Measurements from ENCODE around the gene HIPK2. TPM values are rescaled to one million over a fixed set of nuclear protein-coding genes. Genes with fewer than 3 reads are reported as not detected.

The HIPK2 gene
- total RNA-seq, 4 donors from 2014 or later = 20.9 to 40.9 (median 26.7) TPM

DNA sequence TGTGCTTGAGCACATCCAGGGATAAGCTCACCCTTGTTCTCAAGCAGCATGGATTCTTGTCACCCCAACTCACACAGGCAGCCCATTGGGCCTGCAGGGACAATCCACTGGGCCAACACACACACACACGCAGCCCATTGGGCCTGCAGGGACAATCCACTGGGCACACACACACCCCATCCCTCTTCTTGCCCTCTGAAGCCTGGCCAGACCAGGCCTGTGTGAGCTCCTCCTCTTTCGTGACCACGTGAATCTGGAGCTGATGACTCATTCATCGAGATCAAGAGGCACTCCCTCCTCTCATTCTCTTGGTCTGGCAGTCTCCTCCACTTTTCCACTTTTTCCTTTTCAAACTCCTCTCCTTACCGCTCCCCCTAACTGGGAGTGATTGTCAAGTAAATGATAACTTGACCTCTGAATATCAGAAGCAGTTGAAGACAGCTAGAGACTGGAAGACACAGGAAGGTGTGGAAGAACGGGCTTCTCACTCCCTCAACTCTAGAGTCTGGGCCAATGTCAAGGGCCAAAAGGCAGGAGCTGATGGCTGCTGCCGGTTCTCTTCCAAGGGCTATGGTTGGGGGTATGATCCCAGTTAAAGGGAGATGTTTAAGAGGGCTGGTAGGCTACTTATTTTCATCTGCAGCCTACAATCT, 89.7 kb downstream of the HIPK2 start:
- TF ChIP-seq POLR2AphosphoS5 (IDR thresholded peaks at IDR 0.05) (no peak), POLR2A (IDR thresholded peaks at IDR 0.05; ENCODE audit: low read depth) (no peak), EP300 (IDR thresholded peaks at IDR 0.05) (no peak)
- TF ChIP-seq, protein P1, sequence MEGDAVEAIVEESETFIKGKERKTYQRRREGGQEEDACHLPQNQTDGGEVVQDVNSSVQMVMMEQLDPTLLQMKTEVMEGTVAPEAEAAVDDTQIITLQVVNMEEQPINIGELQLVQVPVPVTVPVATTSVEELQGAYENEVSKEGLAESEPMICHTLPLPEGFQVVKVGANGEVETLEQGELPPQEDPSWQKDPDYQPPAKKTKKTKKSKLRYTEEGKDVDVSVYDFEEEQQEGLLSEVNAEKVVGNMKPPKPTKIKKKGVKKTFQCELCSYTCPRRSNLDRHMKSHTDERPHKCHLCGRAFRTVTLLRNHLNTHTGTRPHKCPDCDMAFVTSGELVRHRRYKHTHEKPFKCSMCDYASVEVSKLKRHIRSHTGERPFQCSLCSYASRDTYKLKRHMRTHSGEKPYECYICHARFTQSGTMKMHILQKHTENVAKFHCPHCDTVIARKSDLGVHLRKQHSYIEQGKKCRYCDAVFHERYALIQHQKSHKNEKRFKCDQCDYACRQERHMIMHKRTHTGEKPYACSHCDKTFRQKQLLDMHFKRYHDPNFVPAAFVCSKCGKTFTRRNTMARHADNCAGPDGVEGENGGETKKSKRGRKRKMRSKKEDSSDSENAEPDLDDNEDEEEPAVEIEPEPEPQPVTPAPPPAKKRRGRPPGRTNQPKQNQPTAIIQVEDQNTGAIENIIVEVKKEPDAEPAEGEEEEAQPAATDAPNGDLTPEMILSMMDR (IDR thresholded peaks at IDR 0.05) = no peak
- Histone ChIP-seq H3K27ac (replicated peaks in 1 of 4) (no peak overlapping the region), H3K27me3 (no peaks in the 10 kb centered on the region), H3K9me3 (peaks cover 0 to 3% (median 0%) of the 10 kb centered on the region in 4 donors), H3K4me3 (no peak overlapping the region), H3K4me1 (peaks cover 12 to 30% (median 14%) of the 10 kb centered on the region in 4 donors), H3K36me3 (peaks cover 0 to 27% (median 2%) of the 10 kb centered on the region in 4 donors)
- DNase-seq (ENCODE audit: extremely low spot score) = no peak
- 85% methylated on average over 7 of the region's 7 CpGs for WGBS
- intact Hi-C loops (cut with DNase I) = no loop called here

DNA sequence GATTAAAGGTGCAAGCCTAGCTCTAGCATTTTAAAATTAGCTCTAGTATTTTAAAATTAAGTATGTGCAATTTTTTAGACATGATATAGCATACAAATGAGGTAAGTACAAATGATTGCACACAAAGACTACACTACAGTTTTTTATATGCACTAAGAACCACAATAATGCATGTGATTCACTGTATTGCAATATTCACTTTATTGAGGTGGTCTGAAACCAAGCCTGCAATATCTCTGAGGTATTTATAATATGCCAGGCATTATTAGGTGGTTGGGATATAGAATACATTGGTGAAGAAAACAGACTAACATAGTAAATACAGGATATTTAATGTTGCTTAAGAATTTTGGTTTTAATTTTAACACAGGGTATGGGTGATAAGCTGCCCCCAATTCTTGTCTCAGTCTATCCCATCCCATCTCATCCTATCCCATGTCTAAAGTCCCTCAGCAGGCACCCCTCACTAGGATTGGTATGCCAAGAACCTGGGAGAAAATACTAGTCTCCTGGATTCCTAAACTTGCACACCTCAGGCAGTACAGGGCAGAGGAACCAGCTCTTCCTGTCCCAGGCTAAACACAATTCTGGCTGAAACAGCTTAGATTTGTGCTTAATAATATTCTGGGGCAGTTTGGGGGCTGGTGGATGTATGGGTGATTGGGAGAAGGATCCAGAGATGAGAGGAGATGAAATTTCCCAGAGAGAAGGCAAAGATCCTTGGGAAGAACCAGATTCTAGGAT, 90.4 kb downstream of the HIPK2 start:
- intact Hi-C loops (cut with DNase I) = no loop called here
- Histone ChIP-seq H3K4me3 (no peak overlapping the region), H3K4me1 (peaks cover 19 to 36% (median 22%) of the 10 kb centered on the region in 4 donors), H3K27ac (replicated peaks in 1 of 4) (no peak overlapping the region), H3K9me3 (peaks cover 0 to 3% (median 0%) of the 10 kb centered on the region in 4 donors), H3K36me3 (peaks cover 0 to 27% (median 2%) of the 10 kb centered on the region in 4 donors), H3K27me3 (no peaks in the 10 kb centered on the region)
- TF ChIP-seq POLR2AphosphoS5 (IDR thresholded peaks at IDR 0.05) (no peak), POLR2A (IDR thresholded peaks at IDR 0.05; ENCODE audit: low read depth) (no peak), EP300 (IDR thresholded peaks at IDR 0.05) (no peak)
- TF ChIP-seq, protein P1 (IDR thresholded peaks at IDR 0.05) = no peak
- DNase-seq (ENCODE audit: extremely low spot score) = no peak

GRCh38 chr7:139683137-139683921, 94.5 kb downstream of the HIPK2 start:
- Histone ChIP-seq H3K36me3 (no peaks in the 10 kb centered on the region), H3K27me3 (no peaks in the 10 kb centered on the region), H3K27ac (replicated peaks in 1 of 4) (no peak overlapping the region), H3K4me3 (no peak overlapping the region), H3K4me1 (peaks cover 44 to 54% (median 48%) of the 10 kb centered on the region in 4 donors), H3K9me3 (peaks cover 0 to 3% (median 0%) of the 10 kb centered on the region in 4 donors)
- 94% methylated on average over 16 of the region's 16 CpGs for WGBS
- no peak for TF ChIP-seq POLR2A (IDR thresholded peaks at IDR 0.05; ENCODE audit: low read depth)
- no peak for TF ChIP-seq POLR2AphosphoS5 (IDR thresholded peaks at IDR 0.05)
- TF ChIP-seq, protein P1 (IDR thresholded peaks at IDR 0.05) = no peak
- no peak for TF ChIP-seq EP300 (IDR thresholded peaks at IDR 0.05)
- intact Hi-C loops (cut with DNase I) = no loop called here
- no peak for DNase-seq (ENCODE audit: extremely low spot score)

- DNase-seq (ENCODE audit: extremely low spot score) = no peak
- H3K9me3 ChIP-seq = peaks cover 0 to 3% (median 0%) of the 10 kb centered on the region in 4 donors
- TF ChIP-seq EP300 (IDR thresholded peaks at IDR 0.05) = no peak
- no peak for TF ChIP-seq POLR2A (IDR thresholded peaks at IDR 0.05; ENCODE audit: low read depth)
- TF ChIP-seq, protein P1 (IDR thresholded peaks at IDR 0.05) = no peak
- TF ChIP-seq POLR2AphosphoS5 (IDR thresholded peaks at IDR 0.05) = no peak
- intact Hi-C loops (cut with DNase I) = no loop called here
- no peaks in the 10 kb centered on the region for H3K27me3 ChIP-seq
- WGBS = 88% methylated on average over 9 of the region's 9 CpGs
- no peak overlapping the region for H3K4me3 ChIP-seq
- peaks cover 44 to 54% (median 48%) of the 10 kb centered on the region in 4 donors for H3K4me1 ChIP-seq
- no peak overlapping the region for H3K27ac ChIP-seq (replicated peaks in 1 of 4)
- H3K36me3 ChIP-seq = no peaks in the 10 kb centered on the region
These were observed 95.4 kb downstream of the HIPK2 start for GRCh38 chr7:139682136-139683013.
